ENCODE measurements around the gene ADORA1.

ADORA1 gene

GRCh38 chr1:203187304-203187685 is 59.8 kb downstream of the ADORA1 start:
- no peak for TF ChIP-seq GATA1 (IDR thresholded peaks at IDR 0.05; ENCODE audit: low read depth, low read length)
- TF ChIP-seq POLR2A (IDR thresholded peaks at IDR 0.05; ENCODE audit: low read length) = no peak
- DNase-seq = no peak

DNA sequence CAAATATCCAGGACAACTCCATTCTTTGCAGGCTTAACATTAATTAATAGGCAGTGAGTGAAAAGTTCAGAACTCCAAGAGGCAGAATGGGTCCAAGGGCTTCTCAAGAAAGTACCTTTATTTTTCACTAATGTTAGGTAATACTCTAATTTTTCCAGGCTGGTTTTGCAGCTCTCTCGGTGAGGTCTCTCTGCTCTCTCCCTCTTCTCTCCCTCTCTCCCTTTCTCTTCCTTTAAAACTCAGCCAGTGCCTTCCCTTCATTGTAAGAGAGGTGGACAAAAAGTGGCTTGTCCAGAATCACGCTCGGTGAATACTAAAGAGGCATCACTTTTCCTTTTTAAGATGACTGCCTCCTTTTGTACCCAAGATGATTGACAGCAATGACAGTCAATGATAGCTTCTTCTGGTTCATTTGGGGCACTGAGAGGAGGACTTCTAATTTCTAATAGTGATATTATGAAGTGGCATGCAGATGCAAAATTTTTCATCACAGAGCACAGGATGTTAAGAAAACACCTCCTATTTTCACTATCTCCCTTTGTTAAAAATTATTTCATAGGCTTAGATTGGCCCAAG is 60.3 kb downstream of the ADORA1 start:
- no peak for DNase-seq
- TF ChIP-seq POLR2A (IDR thresholded peaks at IDR 0.05; ENCODE audit: low read length) (no peak), GATA1 (IDR thresholded peaks at IDR 0.05; ENCODE audit: low read depth, low read length) (no peak)

- DNase-seq = no peak
- no peak for TF ChIP-seq POLR2A (IDR thresholded peaks at IDR 0.05; ENCODE audit: low read length)
- TF ChIP-seq GATA1 (IDR thresholded peaks at IDR 0.05; ENCODE audit: low read depth, low read length) = no peak
Measured at GRCh38 chr1:203188686-203189232, 61.2 kb downstream of the ADORA1 start.

GRCh38 chr1:203189951-203190352 is 62.4 kb downstream of the ADORA1 start:
- DNase-seq = no peak
- TF ChIP-seq POLR2A (IDR thresholded peaks at IDR 0.05; ENCODE audit: low read length) = no peak
- TF ChIP-seq GATA1 (IDR thresholded peaks at IDR 0.05; ENCODE audit: low read depth, low read length) = no peak

DNA sequence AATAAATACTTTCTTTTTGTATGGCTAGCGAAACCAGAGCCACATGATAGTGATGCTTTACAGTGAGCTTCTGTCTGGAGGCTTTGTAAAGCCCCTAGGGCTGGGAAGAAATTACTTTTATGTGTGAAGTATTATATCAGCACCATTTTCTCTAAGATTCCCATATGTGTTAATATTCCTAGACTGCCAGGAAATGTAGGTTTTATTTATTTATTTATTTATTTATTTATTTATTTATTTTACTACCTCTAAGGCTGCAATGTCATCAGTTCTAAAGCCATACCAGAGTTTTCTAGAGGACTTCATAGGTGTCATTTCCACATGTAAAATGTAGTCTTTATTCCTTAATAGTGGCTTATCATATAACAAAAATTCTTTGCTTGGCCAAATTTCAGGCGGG is 63.4 kb downstream of the ADORA1 start:
- no peak for DNase-seq
- TF ChIP-seq POLR2A (IDR thresholded peaks at IDR 0.05; ENCODE audit: low read length) = no peak
- TF ChIP-seq GATA1 (IDR thresholded peaks at IDR 0.05; ENCODE audit: low read depth, low read length) = no peak

- no peak for DNase-seq
- TF ChIP-seq GATA1 (IDR thresholded peaks at IDR 0.05; ENCODE audit: low read depth, low read length) = no peak
- no peak for TF ChIP-seq POLR2A (IDR thresholded peaks at IDR 0.05; ENCODE audit: low read length)
Measured at GRCh38 chr1:203196371-203196770, 68.8 kb downstream of the ADORA1 start.

DNA sequence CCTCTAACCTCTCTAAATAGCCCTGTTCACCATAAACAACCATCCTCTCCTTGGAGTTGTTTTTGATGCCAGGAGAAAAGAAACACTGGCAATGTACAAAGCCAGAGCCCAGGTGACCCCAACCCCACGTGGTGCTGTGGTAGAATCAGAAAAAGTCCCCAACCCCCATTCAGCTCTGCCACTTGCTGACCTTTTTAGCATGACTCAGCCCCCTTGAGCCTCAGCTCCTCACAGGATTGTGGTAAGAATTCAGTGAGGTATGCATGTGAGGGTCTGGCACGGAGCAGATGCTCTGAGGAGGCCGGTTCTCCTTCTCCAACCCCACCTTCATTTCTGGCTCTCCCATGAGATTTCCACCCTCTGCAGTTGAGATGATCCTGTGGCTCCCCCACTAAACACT is 70.1 kb downstream of the ADORA1 start:
- DNase-seq = no peak
- no peak for TF ChIP-seq GATA1 (IDR thresholded peaks at IDR 0.05; ENCODE audit: low read depth, low read length)
- TF ChIP-seq POLR2A (IDR thresholded peaks at IDR 0.05; ENCODE audit: low read length) = no peak

DNA sequence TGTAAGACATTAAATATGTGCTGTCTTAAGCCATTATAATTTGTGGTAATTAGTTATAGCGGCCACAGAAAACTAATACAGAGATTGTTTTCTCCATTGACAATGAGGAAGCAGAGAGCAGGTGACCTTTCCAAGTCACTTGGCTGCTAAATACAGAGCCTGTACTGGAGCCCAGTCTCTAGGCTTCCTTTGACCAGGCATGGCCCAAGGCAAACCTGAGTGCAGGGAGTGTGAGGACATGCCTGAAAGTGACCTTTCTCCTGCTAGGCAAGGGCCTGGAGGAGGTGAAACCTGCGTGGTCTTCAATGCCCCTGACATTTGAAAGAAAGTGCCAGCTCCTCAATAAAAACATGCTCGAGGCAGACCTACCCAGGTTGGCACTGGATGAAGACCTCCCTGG is 71.5 kb downstream of the ADORA1 start:
- DNase-seq = no peak
- TF ChIP-seq POLR2A (IDR thresholded peaks at IDR 0.05; ENCODE audit: low read length) (no peak), GATA1 (IDR thresholded peaks at IDR 0.05; ENCODE audit: low read depth, low read length) (no peak)

DNA sequence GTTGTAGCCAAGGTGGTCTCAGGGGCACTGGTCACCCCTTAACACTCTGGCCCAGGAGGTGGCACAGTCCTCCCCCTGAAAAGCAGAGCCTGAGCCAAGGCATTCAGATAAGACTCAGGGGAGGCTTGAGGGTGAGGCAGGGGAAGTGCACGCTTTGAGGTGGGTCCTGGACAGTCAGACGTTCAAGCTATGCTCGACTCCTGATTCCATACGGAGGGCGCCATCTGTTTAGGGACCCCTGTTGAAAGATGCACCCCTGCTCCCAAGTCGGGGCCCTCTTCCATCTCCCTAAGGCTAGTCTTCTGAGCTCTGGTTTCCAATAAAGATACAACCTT is 71.9 kb downstream of the ADORA1 start:
- no peak for DNase-seq
- no peak for TF ChIP-seq GATA1 (IDR thresholded peaks at IDR 0.05; ENCODE audit: low read depth, low read length)

- no peak for DNase-seq
- TF ChIP-seq POLR2A (IDR thresholded peaks at IDR 0.05; ENCODE audit: low read length) (no peak), GATA1 (IDR thresholded peaks at IDR 0.05; ENCODE audit: low read depth, low read length) (no peak)
Measured at GRCh38 chr1:203199816-203200571, 72.5 kb downstream of the ADORA1 start.

DNA sequence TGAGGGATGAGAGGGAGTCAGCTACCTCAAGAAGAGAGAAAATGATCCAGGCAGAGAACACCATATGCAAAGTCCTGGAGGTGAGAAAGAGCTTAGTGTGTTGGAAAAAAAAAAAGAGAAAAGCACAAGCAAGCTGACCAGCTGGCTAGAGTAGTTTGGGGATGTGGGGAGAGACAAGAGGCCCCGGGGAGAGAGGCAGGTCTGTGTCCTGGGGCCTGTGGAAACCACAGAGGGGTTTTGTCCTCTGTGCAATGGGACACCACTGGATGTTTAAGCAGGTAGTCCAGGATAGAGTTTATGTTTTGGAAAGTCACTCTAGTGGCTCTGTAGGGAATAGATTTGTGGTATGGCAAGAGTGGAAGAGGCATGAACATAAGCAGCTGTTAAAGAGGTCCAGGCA is 73.4 kb downstream of the ADORA1 start:
- DNase-seq = no peak
- TF ChIP-seq POLR2A (IDR thresholded peaks at IDR 0.05; ENCODE audit: low read length) (no peak), GATA1 (IDR thresholded peaks at IDR 0.05; ENCODE audit: low read depth, low read length) (no peak)

GRCh38 chr1:203201516-203202205 is 74.1 kb downstream of the ADORA1 start:
- no peak for TF ChIP-seq POLR2A (IDR thresholded peaks at IDR 0.05; ENCODE audit: low read length)
- no peak for TF ChIP-seq GATA1 (IDR thresholded peaks at IDR 0.05; ENCODE audit: low read depth, low read length)
- DNase-seq = no peak

DNA sequence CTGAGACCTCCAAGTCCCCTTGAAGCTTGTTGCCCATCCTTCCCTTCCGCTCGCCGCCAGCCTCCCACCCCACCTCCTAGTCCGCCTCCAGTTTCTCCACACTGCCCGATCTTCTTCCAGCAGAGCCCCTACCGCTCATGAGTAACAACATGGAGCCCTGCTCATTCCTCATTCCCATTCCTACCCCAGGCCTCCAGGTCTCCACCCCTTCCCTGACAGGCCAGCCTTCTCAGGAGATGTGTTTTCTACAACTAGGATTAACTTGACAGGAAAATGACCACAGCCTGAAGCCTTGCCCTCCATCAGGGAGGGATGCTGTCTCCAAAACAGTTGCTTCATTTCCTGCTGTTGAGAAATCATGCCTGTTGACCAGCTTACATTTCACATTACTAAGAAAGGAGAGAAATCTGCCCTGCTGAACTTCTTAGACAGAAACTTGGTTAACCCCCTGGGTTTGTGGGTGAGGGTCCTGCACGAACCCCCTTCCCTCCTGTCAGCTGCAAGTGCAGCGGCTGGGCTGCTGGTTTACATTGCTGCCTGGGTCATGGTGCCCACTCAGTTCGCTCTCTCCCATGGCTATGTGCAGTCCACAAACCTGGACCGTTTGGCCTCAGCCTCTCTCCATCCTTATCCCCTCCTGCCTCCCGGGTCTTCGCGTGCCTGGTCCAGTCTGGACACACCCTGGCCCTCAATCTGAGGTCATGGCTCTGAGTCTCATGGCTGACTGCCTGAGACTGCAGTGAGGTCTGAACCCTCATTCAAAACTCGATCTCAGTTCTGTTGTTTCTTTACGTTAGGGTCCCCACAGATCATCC is 75.1 kb downstream of the ADORA1 start:
- TF ChIP-seq GATA1 (IDR thresholded peaks at IDR 0.05; ENCODE audit: low read depth, low read length) (no peak), POLR2A (IDR thresholded peaks at IDR 0.05; ENCODE audit: low read length) (no peak)
- DNase-seq = no peak

GRCh38 chr1:203204756-203205155 is 77.2 kb downstream of the ADORA1 start:
- no peak for DNase-seq
- no peak for TF ChIP-seq POLR2A (IDR thresholded peaks at IDR 0.05; ENCODE audit: low read length)
